Suprapubic skin (tissue), 4 donors: ENCODE measurements around the gene ARFGAP1. TPM values are rescaled to one million over a fixed set of nuclear protein-coding genes. Genes with fewer than 3 reads are reported as not detected.

Experiments used
- DNase-seq, 2 donors: peaks; one replicate each; pipeline ENCODE4 v3.0.0-alpha.2; 2019; ENCODE audit warnings: low spot score in 2 of 2
- H3K27ac ChIP-seq: fragments of 200-600 bp; sonication (generic); one replicate; pipeline ENCODE4 v1.5.1; 2019
- H3K27me3 ChIP-seq: fragments of 200-600 bp; sonication (generic); one replicate; pipeline ENCODE4 v1.5.1; 2019
- H3K36me3 ChIP-seq: fragments of 200-600 bp; sonication (generic); one replicate; pipeline ENCODE4 v1.5.1; 2019
- H3K4me1 ChIP-seq: fragments of 200-600 bp; sonication (generic); one replicate; pipeline ENCODE4 v1.5.1; 2019
- H3K4me3 ChIP-seq: fragments of 200-600 bp; sonication (generic); one replicate; pipeline ENCODE4 v1.5.1; 2019; ENCODE audit warnings: mild to moderate bottlenecking
- H3K9me3 ChIP-seq: fragments of 200-600 bp; sonication (generic); one replicate; pipeline ENCODE4 v1.5.1; 2019
- CTCF ChIP-seq, 2 donors: fragments of 200-600 bp in 1 of 2; fragments of 450-650 bp in 1 of 2; sonication (generic) in 1 of 2; IDR thresholded peaks; one replicate each; pipeline ENCODE4 v1.5.1; 2016 to 2019; ENCODE audit warnings: antibody characterized with exemption in 2 of 2, mild to moderate bottlenecking in 1 of 2, moderate library complexity in 1 of 2
- EP300 ChIP-seq: sonication (generic); formaldehyde crosslinking; IDR thresholded peaks from one replicate; pipeline ENCODE4 v1.6.1; 2017; ENCODE audit warnings: antibody characterized with exemption
- POLR2A ChIP-seq, 2 donors: fragments of 450-650 bp; IDR thresholded peaks; one replicate each; pipeline ENCODE4 v1.6.1; 2017; ENCODE audit warnings: antibody characterized with exemption in 2 of 2, mild to moderate bottlenecking in 2 of 2, moderate library complexity in 2 of 2
- POLR2AphosphoS5 ChIP-seq, 3 donors: sonication (generic); formaldehyde crosslinking; IDR thresholded peaks; one replicate each; pipeline ENCODE4 v1.6.1; 2017; ENCODE audit warnings: antibody characterized with exemption in 3 of 3
- WGBS: methylation state at CpG from one replicate; pipeline ENCODE4 v1.1.5; 2018; 5-methylcytosine and 5-hydroxymethylcytosine counted together
- total RNA-seq, 4 donors: library from RNA; depleted of rRNA; stranded (reverse); fragments of >200 nt; gene quantifications; one replicate each; pipeline ENCODE4 v1.1.0, GENCODE V29; 2016

ARFGAP1 gene
- total RNA-seq, 4 donors from 2014 or later: 38.6 to 84.9 (median 43.4) TPM

- 96% methylated on average over 17 of the region's 18 CpGs for WGBS
- no peak overlapping the region for H3K27ac ChIP-seq
- peaks cover 52% of the 10 kb centered on the region for H3K36me3 ChIP-seq
- TF ChIP-seq EP300: no peak
- TF ChIP-seq POLR2AphosphoS5 (IDR thresholded peaks at IDR 0.05): no peak
- TF ChIP-seq CTCF (IDR thresholded peaks at IDR 0.05): no peak
- no peak for TF ChIP-seq POLR2A (IDR thresholded peaks at IDR 0.05)
- H3K4me3 ChIP-seq: no peak overlapping the region
- no peaks in the 10 kb centered on the region for H3K27me3 ChIP-seq
- H3K9me3 ChIP-seq: no peaks in the 10 kb centered on the region
- DNase-seq: no peak
- H3K4me1 ChIP-seq: peaks cover 26% of the 10 kb centered on the region
These were observed 3.2 kb downstream of the ARFGAP1 start for GRCh38 chr20:63275825-63276224.

GRCh38 chr20:63276956-63277355 lies 4.3 kb downstream of the ARFGAP1 start:
- H3K4me3 ChIP-seq: no peak overlapping the region
- H3K4me1 ChIP-seq: peaks cover 21% of the 10 kb centered on the region
- no peaks in the 10 kb centered on the region for H3K27me3 ChIP-seq
- TF ChIP-seq POLR2A (IDR thresholded peaks at IDR 0.05) (no peak), POLR2AphosphoS5 (IDR thresholded peaks at IDR 0.05) (no peak), CTCF (IDR thresholded peaks at IDR 0.05) (no peak), EP300 (no peak)
- H3K27ac ChIP-seq: no peak overlapping the region
- WGBS: 89% methylated on average over 12 of the region's 20 CpGs
- peaks cover 63% of the 10 kb centered on the region for H3K36me3 ChIP-seq
- no peak for DNase-seq
- H3K9me3 ChIP-seq: no peaks in the 10 kb centered on the region

- Histone ChIP-seq H3K36me3 (peaks cover 71% of the 10 kb centered on the region), H3K27me3 (no peaks in the 10 kb centered on the region), H3K9me3 (no peaks in the 10 kb centered on the region), H3K4me3 (no peak overlapping the region), H3K4me1 (peaks cover 18% of the 10 kb centered on the region), H3K27ac (no peak overlapping the region)
- no peak for DNase-seq
- 87% methylated on average over 9 of the region's 30 CpGs for WGBS
- TF ChIP-seq CTCF (IDR thresholded peaks at IDR 0.05) (no peak), POLR2AphosphoS5 (IDR thresholded peaks at IDR 0.05) (no peak), POLR2A (IDR thresholded peaks at IDR 0.05) (no peak), EP300 (no peak)
These were observed 5.1 kb downstream of the ARFGAP1 start for GRCh38 chr20:63277466-63278272.

- H3K27ac ChIP-seq: no peak overlapping the region
- H3K9me3 ChIP-seq: no peaks in the 10 kb centered on the region
- H3K4me1 ChIP-seq: peaks cover 11% of the 10 kb centered on the region
- H3K36me3 ChIP-seq: peaks cover 80% of the 10 kb centered on the region
- 84% methylated on average over 7 of the region's 17 CpGs for WGBS
- DNase-seq: no peak
- H3K4me3 ChIP-seq: no peak overlapping the region
- H3K27me3 ChIP-seq: no peaks in the 10 kb centered on the region
- no peak for TF ChIP-seq POLR2AphosphoS5 (IDR thresholded peaks at IDR 0.05)
- no peak for TF ChIP-seq POLR2A (IDR thresholded peaks at IDR 0.05)
- no peak for TF ChIP-seq EP300
- TF ChIP-seq CTCF (IDR thresholded peaks at IDR 0.05): no peak
These were observed 6.0 kb downstream of the ARFGAP1 start for GRCh38 chr20:63278661-63279060.

DNA sequence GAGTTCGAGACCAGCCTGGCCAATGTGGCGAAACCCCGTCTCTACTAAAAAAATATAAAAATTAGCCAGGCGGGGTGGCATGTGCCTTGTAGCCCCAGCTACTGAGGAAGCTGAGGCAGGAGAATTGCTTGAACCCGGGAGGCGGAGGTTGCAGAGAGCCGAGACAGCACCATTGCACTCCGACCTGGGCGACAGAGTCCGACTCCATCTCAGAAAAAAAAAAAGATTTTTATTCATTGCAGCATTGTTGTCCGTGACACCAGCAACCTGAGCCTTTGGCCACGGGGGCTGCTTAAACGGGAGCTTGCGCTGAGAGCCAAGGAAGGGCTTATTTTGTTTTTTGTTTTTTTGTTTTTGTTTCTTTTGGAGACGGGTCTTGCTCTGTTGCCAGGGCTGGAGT lies 7.3 kb downstream of the ARFGAP1 start:
- no peak for DNase-seq
- TF ChIP-seq POLR2A (IDR thresholded peaks at IDR 0.05): no peak
- no peak for TF ChIP-seq POLR2AphosphoS5 (IDR thresholded peaks at IDR 0.05)
- no peak for TF ChIP-seq CTCF (IDR thresholded peaks at IDR 0.05)
- TF ChIP-seq EP300: no peak
- Histone ChIP-seq H3K36me3 (peaks cover 92% of the 10 kb centered on the region), H3K9me3 (no peaks in the 10 kb centered on the region), H3K4me1 (no peaks in the 10 kb centered on the region), H3K27me3 (no peaks in the 10 kb centered on the region), H3K4me3 (no peak overlapping the region), H3K27ac (no peak overlapping the region)
- 92% methylated on average over 15 of the region's 15 CpGs for WGBS
